RKO (cell line): ENCODE data around the gene TTLL4.

Experiments
- DNase-seq: peaks from one replicate; pipeline ENCODE4 v3.0.0-alpha.2; 2016; ENCODE audit warnings: low spot score

The TTLL4 gene

GRCh38 chr2:218710687-218711549, at the start of gene TTLL4:
TTLL4 (plus strand) TSS chr2:218710835; CDS start chr2:218737677, 26,842 bp downstream.
- peak; percentile 95 for DNase-seq

- no peak for DNase-seq
Observed at GRCh38 chr2:218662377-218662776, 48.3 kb upstream of the TTLL4 start.

- no peak for DNase-seq
Observed at GRCh38 chr2:218662827-218663226, 47.8 kb upstream of the TTLL4 start.

GRCh38 chr2:218663901-218664300, 46.7 kb upstream of the TTLL4 start:
- no peak for DNase-seq

- DNase-seq: no peak
Observed at GRCh38 chr2:218664653-218665052, 46.0 kb upstream of the TTLL4 start.

- peak; percentile 71 for DNase-seq
Observed at GRCh38 chr2:218671097-218671653, 39.5 kb upstream of the TTLL4 start.

- peak; percentile 95 for DNase-seq
Observed at GRCh38 chr2:218671654-218672566, 38.7 kb upstream of the TTLL4 start, which contains the start of the genes RNF25 and STK36. RNF25 (minus strand) TSS chr2:218672002; CDS start chr2:218671970, 32 bp downstream. STK36 (plus strand) TSS chr2:218672086; CDS start chr2:218672830, 744 bp downstream.

GRCh38 chr2:218679119-218679518, 31.5 kb upstream of the TTLL4 start:
- peak; percentile 74 for DNase-seq

- no peak for DNase-seq
Observed at GRCh38 chr2:218680061-218680460, 30.6 kb upstream of the TTLL4 start.

GRCh38 chr2:218687400-218688060, 23.1 kb upstream of the TTLL4 start:
- DNase-seq: peak; percentile 92

- DNase-seq: no peak
Observed at GRCh38 chr2:218691234-218691633, 19.4 kb upstream of the TTLL4 start.

GRCh38 chr2:218694405-218695145, 16.1 kb upstream of the TTLL4 start:
- DNase-seq: no peak

- DNase-seq: no peak
Observed at GRCh38 chr2:218698885-218699284, 11.8 kb upstream of the TTLL4 start.

GRCh38 chr2:218701806-218702205, 8.8 kb upstream of the TTLL4 start:
- DNase-seq: no peak

- no peak for DNase-seq
Observed at GRCh38 chr2:218703341-218703740, 7.3 kb upstream of the TTLL4 start.

- no peak for DNase-seq
Observed at GRCh38 chr2:218708086-218708485, 2.5 kb upstream of the TTLL4 start.

GRCh38 chr2:218709908-218710307, 727 bp upstream of the TTLL4 start:
- DNase-seq: no peak

GRCh38 chr2:218710334-218710686, 325 bp upstream of the TTLL4 start:
- no peak for DNase-seq

GRCh38 chr2:218711550-218711929, 905 bp downstream of the TTLL4 start:
- DNase-seq: peak; percentile 41

GRCh38 chr2:218713922-218714321, 3.3 kb downstream of the TTLL4 start:
- no peak for DNase-seq

- no peak for DNase-seq
Observed at GRCh38 chr2:218716070-218716469, 5.4 kb downstream of the TTLL4 start.
